CD4-positive, alpha-beta T cell treated with Interleukin-12 subunit alpha and Interleukin-12 subunit beta, for 1 hour (primary cell): ENCODE measurements around the gene NOP9.

Experiments used
- DNase-seq: peaks from one replicate; pipeline ENCODE4 v3.0.0-alpha.2; 2020

NOP9 gene

GRCh38 chr14:24299255-24300191, at the start of gene NOP9, which contains the start of gene DHRS1:
TSS of gene NOP9 (plus strand) at chr14:24299850. CDS start at chr14:24299955, 105 bp downstream.
TSS of gene DHRS1 (minus strand) at chr14:24299780. CDS start at chr14:24299106, 674 bp downstream.
- peak; percentile 92 for DNase-seq

GRCh38 chr14:24250354-24250753, 49.3 kb upstream of the NOP9 start:
- no peak for DNase-seq

GRCh38 chr14:24251880-24252288, 47.8 kb upstream of the NOP9 start:
- no peak for DNase-seq

GRCh38 chr14:24252289-24253124, 47.1 kb upstream of the NOP9 start:
- no peak for DNase-seq

GRCh38 chr14:24253936-24254335, 45.7 kb upstream of the NOP9 start:
- DNase-seq: no peak

GRCh38 chr14:24254630-24255392, 44.8 kb upstream of the NOP9 start:
- DNase-seq: no peak

- no peak for DNase-seq
Observed at GRCh38 chr14:24255438-24255837, 44.2 kb upstream of the NOP9 start.

GRCh38 chr14:24255931-24256711, 43.5 kb upstream of the NOP9 start:
- DNase-seq: no peak

- DNase-seq: no peak
Observed at GRCh38 chr14:24256960-24257359, 42.7 kb upstream of the NOP9 start.

- DNase-seq: no peak
Observed at GRCh38 chr14:24258119-24258518, 41.5 kb upstream of the NOP9 start.

- no peak for DNase-seq
Observed at GRCh38 chr14:24258548-24259265, 40.9 kb upstream of the NOP9 start.

GRCh38 chr14:24259282-24260025, 40.2 kb upstream of the NOP9 start:
- DNase-seq: no peak

GRCh38 chr14:24260026-24260779, 39.4 kb upstream of the NOP9 start:
- no peak for DNase-seq

GRCh38 chr14:24260780-24261157, 38.9 kb upstream of the NOP9 start:
- no peak for DNase-seq

GRCh38 chr14:24261256-24261968, 38.2 kb upstream of the NOP9 start:
- DNase-seq: no peak

- DNase-seq: no peak
Observed at GRCh38 chr14:24261969-24262327, 37.7 kb upstream of the NOP9 start.

GRCh38 chr14:24262821-24263733, 36.6 kb upstream of the NOP9 start, which contains the start of gene TGM1:
TSS of gene TGM1 (minus strand) at chr14:24263177. CDS start at chr14:24262352, 825 bp downstream.
- DNase-seq: no peak

GRCh38 chr14:24263848-24264247, 35.8 kb upstream of the NOP9 start:
- no peak for DNase-seq
